22Rv1 (cell line): ENCODE data around the gene GARIN1A.

ENCODE experiments used
- H3K27ac ChIP-seq: fragments of 450-650 bp; 2 replicates; pipeline ENCODE4 v1.5.1; 2017
- ZFX ChIP-seq: fragments of 450-650 bp; IDR thresholded peaks from 2 replicates; pipeline ENCODE4 v1.6.1; 2017; ENCODE audit warnings: antibody characterized with exemption, borderline replicate concordance
- TF ChIP-seq, protein P1 (sequence below): fragments of 450-650 bp; IDR thresholded peaks from 2 replicates; pipeline ENCODE4 v1.5.1; 2017; ENCODE audit warnings: mild to moderate bottlenecking

Gene GARIN1A

DNA sequence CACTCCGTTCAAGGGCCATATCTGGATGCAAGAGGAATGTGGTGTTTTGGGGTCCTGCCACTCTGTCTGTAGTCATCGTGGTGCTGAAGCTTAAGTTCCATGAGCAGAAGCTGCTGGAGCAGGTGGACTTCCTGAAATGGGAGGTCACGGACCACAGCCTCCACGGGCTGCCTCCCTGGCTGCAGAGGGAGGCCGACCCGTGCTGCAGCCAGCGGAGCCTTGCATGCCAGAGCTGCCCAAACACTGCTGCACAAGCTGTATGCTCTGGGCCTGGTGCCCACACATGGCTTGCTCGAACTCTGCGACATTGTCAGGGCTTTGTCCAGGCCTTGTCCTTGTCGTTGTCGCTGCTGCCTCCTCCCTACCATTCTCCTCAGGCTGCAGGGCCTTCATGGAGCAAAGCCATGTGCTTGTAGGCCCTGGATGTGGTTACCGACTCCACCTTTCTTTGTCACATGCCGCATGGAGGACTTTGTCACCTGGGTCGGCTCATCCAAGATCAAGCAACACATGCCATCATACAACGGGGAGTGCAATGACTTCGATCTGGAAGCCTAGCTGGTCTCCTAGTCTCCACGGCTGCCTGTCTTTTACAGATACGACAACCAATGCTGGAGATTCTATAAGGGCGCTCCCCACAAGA is 21.4 kb downstream of the GARIN1A start:
- TF ChIP-seq ZFX, result no peak
- TF ChIP-seq, protein P1, sequence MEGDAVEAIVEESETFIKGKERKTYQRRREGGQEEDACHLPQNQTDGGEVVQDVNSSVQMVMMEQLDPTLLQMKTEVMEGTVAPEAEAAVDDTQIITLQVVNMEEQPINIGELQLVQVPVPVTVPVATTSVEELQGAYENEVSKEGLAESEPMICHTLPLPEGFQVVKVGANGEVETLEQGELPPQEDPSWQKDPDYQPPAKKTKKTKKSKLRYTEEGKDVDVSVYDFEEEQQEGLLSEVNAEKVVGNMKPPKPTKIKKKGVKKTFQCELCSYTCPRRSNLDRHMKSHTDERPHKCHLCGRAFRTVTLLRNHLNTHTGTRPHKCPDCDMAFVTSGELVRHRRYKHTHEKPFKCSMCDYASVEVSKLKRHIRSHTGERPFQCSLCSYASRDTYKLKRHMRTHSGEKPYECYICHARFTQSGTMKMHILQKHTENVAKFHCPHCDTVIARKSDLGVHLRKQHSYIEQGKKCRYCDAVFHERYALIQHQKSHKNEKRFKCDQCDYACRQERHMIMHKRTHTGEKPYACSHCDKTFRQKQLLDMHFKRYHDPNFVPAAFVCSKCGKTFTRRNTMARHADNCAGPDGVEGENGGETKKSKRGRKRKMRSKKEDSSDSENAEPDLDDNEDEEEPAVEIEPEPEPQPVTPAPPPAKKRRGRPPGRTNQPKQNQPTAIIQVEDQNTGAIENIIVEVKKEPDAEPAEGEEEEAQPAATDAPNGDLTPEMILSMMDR, result no peak

GRCh38 chr7:128694738-128695137 is 22.6 kb downstream of the GARIN1A start:
- no peak for TF ChIP-seq ZFX
- TF ChIP-seq, protein P1, result no peak
- no peak overlapping the region for H3K27ac ChIP-seq

More for the DNA sequence above, 21.4 kb downstream of the GARIN1A start:
- no peak overlapping the region for H3K27ac ChIP-seq

- TF ChIP-seq, protein P1, result no peak
- no peak for TF ChIP-seq ZFX
- no peak overlapping the region for H3K27ac ChIP-seq
These were observed 25.3 kb downstream of the GARIN1A start for GRCh38 chr7:128697302-128697905.

- no peak overlapping the region for H3K27ac ChIP-seq
- TF ChIP-seq ZFX, result no peak
- TF ChIP-seq, protein P1, result no peak
These were observed 27.2 kb downstream of the GARIN1A start for GRCh38 chr7:128699196-128699712.

DNA sequence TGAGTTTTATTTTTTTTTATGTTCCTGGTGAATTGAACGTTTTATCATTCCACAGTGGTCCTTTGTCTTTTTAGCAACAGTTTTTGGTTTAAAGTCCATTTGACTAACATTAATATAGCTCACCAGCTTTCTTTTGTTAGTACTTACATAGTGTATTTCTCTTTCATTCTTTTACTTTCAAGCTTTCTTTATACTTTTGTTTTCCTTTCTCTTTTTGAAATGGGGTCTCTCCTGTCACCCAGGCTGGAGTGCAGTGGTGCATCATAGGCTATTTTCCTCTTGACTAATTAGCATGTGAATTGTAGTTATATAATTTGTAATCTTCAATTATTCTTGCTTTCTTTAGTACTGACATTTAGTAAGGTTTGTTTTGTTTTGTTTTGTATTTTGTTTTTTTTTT is 27.8 kb downstream of the GARIN1A start:
- TF ChIP-seq, protein P1, result no peak
- no peak for TF ChIP-seq ZFX
- H3K27ac ChIP-seq, result no peak overlapping the region

- no peak overlapping the region for H3K27ac ChIP-seq
- TF ChIP-seq, protein P1, result no peak
- no peak for TF ChIP-seq ZFX
These were observed 29.1 kb downstream of the GARIN1A start for GRCh38 chr7:128701062-128701785.
